Natural killer cell (primary cell): Measurements from ENCODE around the gene PARD6B. TPM values are rescaled to one million over a fixed set of nuclear protein-coding genes. Genes with fewer than 3 reads are reported as not detected.

ENCODE experiments used
- ATAC-seq, 3 donors: fragments of 150-1000 bp in 2 of 3; fragments of 200-7000 bp in 1 of 3; cut with Tn5 transposase; 1 replicate in 1 of 3; 2 replicates in 2 of 3; pipeline ENCODE4 v1.10.0; 2021; ENCODE audit warnings: mild to moderate bottlenecking in 2 of 3, moderate library complexity in 2 of 3
- DNase-seq, 2 donors: peaks; one replicate each; pipeline versions ENCODE4 v3.0.0 to v3.0.0-alpha.2; 2013 to 2021; ENCODE audit warnings: mixed read lengths in 1 of 2
- H3K27ac ChIP-seq: one replicate; pipeline ENCODE4 v1.5.1; 2013; ENCODE audit warnings: mild to moderate bottlenecking, low read length
- H3K27me3 ChIP-seq: one replicate; pipeline ENCODE4 v1.6.1; 2013; ENCODE audit warnings: low read length; ENCODE audit not compliant: control insufficient read depth, insufficient read depth
- H3K36me3 ChIP-seq: one replicate; pipeline ENCODE4 v1.6.1; 2013; ENCODE audit warnings: low read length; ENCODE audit not compliant: control insufficient read depth, insufficient read depth
- H3K4me1 ChIP-seq: one replicate; pipeline ENCODE4 v1.6.1; 2013; ENCODE audit warnings: low read length; ENCODE audit not compliant: control insufficient read depth, insufficient read depth
- H3K4me3 ChIP-seq: one replicate; pipeline ENCODE4 v1.5.1; 2013; ENCODE audit warnings: low read length
- H3K9me3 ChIP-seq: one replicate; pipeline ENCODE4 v1.6.1; 2013; ENCODE audit warnings: low read length; ENCODE audit not compliant: control insufficient read depth, insufficient read depth
- H3K27ac Mint-ChIP-seq, 2 donors: one replicate each; pipeline ENCODE4 v1.8.0; 2022; ENCODE audit warnings: mild to moderate bottlenecking in 2 of 2, mixed read lengths in 2 of 2, moderate library complexity in 1 of 2
- H3K27me3 Mint-ChIP-seq, 2 donors: one replicate each; pipeline ENCODE4 v1.8.0; 2022; ENCODE audit warnings: low read depth in 2 of 2, mixed read lengths in 2 of 2
- H3K36me3 Mint-ChIP-seq: one replicate; pipeline ENCODE4 v1.8.0; 2022; ENCODE audit warnings: mixed read lengths
- H3K4me1 Mint-ChIP-seq, 2 donors: one replicate each; pipeline ENCODE4 v1.8.0; 2022; ENCODE audit warnings: mixed read lengths in 2 of 2
- H3K4me3 Mint-ChIP-seq: one replicate; pipeline ENCODE4 v1.8.0; 2022; ENCODE audit warnings: mild to moderate bottlenecking, moderate library complexity, mixed read lengths
- H3K9me3 Mint-ChIP-seq, 2 donors: one replicate each; pipeline ENCODE4 v1.8.0; 2022; ENCODE audit warnings: mixed read lengths in 2 of 2
- CTCF ChIP-seq: fragments of 200-600 bp; IDR thresholded peaks from one replicate; pipeline ENCODE4 v1.8.0; 2022; ENCODE audit warnings: antibody characterized with exemption
- WGBS: methylation state at CpG from one replicate; pipeline ENCODE4 v1.1.7; 2013; ENCODE audit warnings: missing lambda C conversion rate; ENCODE audit not compliant: insufficient coverage; 5-methylcytosine and 5-hydroxymethylcytosine counted together
- intact Hi-C: fragments of 100-400 bp; cut with micrococcal nuclease; formaldehyde crosslinking; loops from one replicate; pipeline ENCODE4 v1.14.2; 2022
- total RNA-seq, 4 donors: library from RNA; stranded (reverse); fragments of 120-200 nt in 1 of 4; gene quantifications; one replicate each; pipeline versions ENCODE4 v1.2.3 to v1.2.4, GENCODE V29; 2013 to 2022

Gene PARD6B
- total RNA-seq, 3 donors from 2014 or later (not counting 1 experiment from before 2014, with no cell fraction given): 1.5 to 5.0 (median 4.1) TPM

- H3K9me3 Mint-ChIP-seq: no peaks in the 10 kb centered on the region
- Histone ChIP-seq H3K9me3 (no peaks in the 10 kb centered on the region), H3K27ac (no peak overlapping the region), H3K4me1 (no peaks in the 10 kb centered on the region), H3K27me3 (no peaks in the 10 kb centered on the region), H3K36me3 (peaks cover 2% of the 10 kb centered on the region), H3K4me3 (no peak overlapping the region)
- H3K27ac Mint-ChIP-seq: no peak overlapping the region
- no peaks in the 10 kb centered on the region for H3K36me3 Mint-ChIP-seq
- ATAC-seq (no peak), DNase-seq (no peak)
- peaks cover 0 to 6% of the 10 kb centered on the region in 2 donors for H3K4me1 Mint-ChIP-seq
- intact Hi-C loops: no loop called here
- 96% methylated on average over 15 of the region's 15 CpGs for WGBS
- H3K4me3 Mint-ChIP-seq: no peak overlapping the region
- H3K27me3 Mint-ChIP-seq: no peaks in the 10 kb centered on the region
- no peak for TF ChIP-seq CTCF
Observed at GRCh38 chr20:50744143-50744792, 12.9 kb downstream of the PARD6B start.

GRCh38 chr20:50745634-50746137 is 14.3 kb downstream of the PARD6B start:
- TF ChIP-seq CTCF: no peak
- DNase-seq: no peak
- Histone ChIP-seq H3K27ac (no peak overlapping the region), H3K36me3 (peaks cover 7% of the 10 kb centered on the region), H3K4me1 (no peaks in the 10 kb centered on the region), H3K27me3 (no peaks in the 10 kb centered on the region), H3K9me3 (no peaks in the 10 kb centered on the region), H3K4me3 (no peak overlapping the region)
- Mint-ChIP-seq H3K27ac (no peak overlapping the region), H3K36me3 (no peaks in the 10 kb centered on the region), H3K27me3 (no peaks in the 10 kb centered on the region), H3K4me1 (peaks cover 0 to 6% of the 10 kb centered on the region in 2 donors), H3K9me3 (no peaks in the 10 kb centered on the region), H3K4me3 (no peak overlapping the region)
- no peak for ATAC-seq
- intact Hi-C loops: no loop called here
- WGBS: 100% methylated on average over 1 of the region's 2 CpGs

GRCh38 chr20:50746138-50746940 is 15.0 kb downstream of the PARD6B start:
- intact Hi-C loops: no loop called here
- no peaks in the 10 kb centered on the region for H3K9me3 Mint-ChIP-seq

More at GRCh38 chr20:50746138-50746940, 15.0 kb downstream of the PARD6B start:
- no peaks in the 10 kb centered on the region for H3K9me3 ChIP-seq
- H3K4me3 ChIP-seq: no peak overlapping the region
- TF ChIP-seq CTCF: no peak
- Mint-ChIP-seq H3K4me3 (no peak overlapping the region), H3K27me3 (no peaks in the 10 kb centered on the region), H3K4me1 (peaks cover 0 to 2% of the 10 kb centered on the region in 2 donors), H3K27ac (no peak overlapping the region), H3K36me3 (no peaks in the 10 kb centered on the region)
- no peaks in the 10 kb centered on the region for H3K4me1 ChIP-seq
- DNase-seq (no peak), ATAC-seq (no peak)
- WGBS: 91% methylated on average over 3 of the region's 3 CpGs
- no peaks in the 10 kb centered on the region for H3K27me3 ChIP-seq
- no peak overlapping the region for H3K27ac ChIP-seq
- H3K36me3 ChIP-seq: peaks cover 7% of the 10 kb centered on the region
